ENCODE measurements around the gene BCAT1.
"Not testable (repeated sequence)": the region's sequence is repeated elsewhere in the genome, so short reads cannot be mapped to it uniquely, and the experiment has no call there.

The BCAT1 gene

DNA sequence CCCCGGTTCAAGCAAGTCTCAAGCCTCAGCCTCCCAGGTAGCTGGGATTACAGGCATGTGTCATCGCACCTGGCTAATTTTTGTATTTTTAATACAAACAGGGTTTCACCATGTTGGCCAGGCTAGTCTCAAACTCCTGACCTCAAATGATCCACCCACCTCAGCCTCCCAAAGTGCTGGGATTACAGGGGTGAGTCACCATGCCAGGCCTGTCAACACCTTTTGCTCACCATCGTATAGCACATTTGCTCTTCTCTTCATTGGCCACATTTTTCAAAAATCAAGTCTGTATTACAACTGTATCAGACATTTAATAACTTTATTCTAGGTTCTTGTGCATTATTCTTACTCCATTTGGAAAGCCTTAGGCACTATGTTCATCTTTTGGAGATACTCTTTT, 50.3 kb downstream of the BCAT1 start:
- no peak for DNase-seq (ENCODE audit: low read depth)

DNA sequence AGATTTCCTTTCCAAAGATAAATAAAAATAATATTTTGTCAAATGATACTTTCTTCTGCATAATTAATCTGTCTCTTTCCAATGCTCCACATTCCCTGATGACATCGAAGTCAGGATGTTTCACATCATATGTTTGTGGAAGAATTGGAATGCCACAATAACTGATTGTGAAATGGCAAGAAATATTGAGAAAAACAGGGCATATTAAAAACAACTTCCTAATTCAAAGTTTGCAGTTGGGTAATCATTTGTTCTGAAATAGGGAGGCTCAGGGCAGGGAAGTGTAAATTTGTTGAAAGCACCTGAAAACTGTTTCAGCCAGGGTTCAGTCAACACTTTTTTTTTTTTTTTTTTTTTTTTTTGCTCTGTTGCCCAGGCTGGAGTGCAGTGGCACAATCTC, 50.7 kb downstream of the BCAT1 start:
- DNase-seq (ENCODE audit: low read depth) = no peak

GRCh38 chr12:24896171-24896570, 52.7 kb downstream of the BCAT1 start:
- no peak for DNase-seq (ENCODE audit: low read depth)

GRCh38 chr12:24895612-24896011, 53.3 kb downstream of the BCAT1 start:
- no peak for DNase-seq (ENCODE audit: low read depth)

DNA sequence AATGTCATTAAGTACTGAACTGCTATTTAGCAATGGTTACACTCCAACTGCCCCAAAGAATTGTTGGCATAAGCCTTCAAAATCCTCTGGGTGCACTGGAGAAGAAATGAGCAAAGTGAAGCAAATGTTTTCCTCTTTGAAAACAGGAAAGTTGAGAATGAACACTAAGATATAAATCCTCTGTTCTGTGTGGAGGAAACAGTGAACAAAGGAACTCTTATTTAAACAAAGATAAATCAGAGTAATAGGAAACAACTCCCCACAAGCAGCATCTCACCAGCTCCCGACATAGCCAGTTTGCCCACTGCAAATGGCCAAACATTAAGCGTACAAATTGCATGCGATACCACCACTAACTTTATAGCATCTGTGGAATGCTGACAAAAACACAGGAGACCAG, 54.0 kb downstream of the BCAT1 start:
- DNase-seq (ENCODE audit: low read depth) = no peak

DNA sequence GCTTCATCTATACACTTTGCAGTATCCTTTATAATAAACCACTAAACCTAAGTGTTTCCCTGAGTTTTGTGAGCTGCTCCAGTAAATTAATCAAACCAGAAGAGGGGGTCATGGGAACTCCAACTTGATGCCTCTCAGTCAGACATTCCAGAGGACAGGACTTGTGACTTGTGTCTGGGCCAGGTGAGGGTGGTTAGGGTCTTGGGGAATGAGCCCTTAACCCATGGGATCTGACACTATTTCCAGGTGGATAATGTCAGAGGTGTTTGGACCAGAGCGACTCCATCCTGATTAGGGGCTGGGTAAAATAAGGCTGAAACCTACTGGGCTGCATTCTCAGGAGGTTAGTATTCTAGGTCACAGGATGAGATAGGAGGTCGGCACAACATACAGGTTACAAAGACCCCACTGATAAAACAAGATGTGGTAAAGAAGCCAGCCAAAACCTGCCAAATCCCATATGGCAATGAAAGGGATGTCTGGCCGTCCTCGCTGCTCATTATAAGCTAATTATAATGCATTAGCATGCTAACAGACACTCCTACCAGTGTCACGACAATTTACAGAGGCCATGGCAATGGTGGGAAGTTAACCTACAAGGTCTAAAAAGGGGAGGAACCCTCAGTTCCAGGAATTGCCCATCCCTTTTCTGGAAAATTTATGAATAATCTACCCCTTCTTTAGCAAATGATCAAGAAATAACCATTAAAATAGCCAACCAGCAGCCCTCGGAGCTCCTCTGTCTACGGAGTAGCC, 58.7 kb downstream of the BCAT1 start:
- no peak for DNase-seq (ENCODE audit: low read depth)

GRCh38 chr12:24889411-24889810, 59.5 kb downstream of the BCAT1 start:
- no peak for DNase-seq (ENCODE audit: low read depth)

DNA sequence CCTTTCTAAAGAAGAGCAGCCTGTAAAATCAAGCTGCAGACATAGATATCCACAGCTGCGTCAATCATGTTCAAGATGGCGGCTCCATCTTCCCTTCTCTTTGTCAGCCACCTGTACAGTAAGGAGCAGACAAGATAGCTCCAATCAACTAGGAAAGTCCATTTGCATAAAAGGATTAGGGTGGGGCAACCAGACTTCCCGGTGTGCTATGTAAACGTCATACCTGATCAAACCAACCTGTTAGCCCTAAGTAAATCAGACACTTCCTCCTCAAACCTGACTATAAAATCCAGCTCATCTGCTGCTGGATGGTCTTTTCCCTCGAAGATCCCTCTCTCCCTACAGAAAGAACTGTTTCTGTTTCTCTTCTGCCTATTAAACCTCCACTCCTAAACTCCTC, 60.1 kb downstream of the BCAT1 start:
- no peak for DNase-seq (ENCODE audit: low read depth)

DNA sequence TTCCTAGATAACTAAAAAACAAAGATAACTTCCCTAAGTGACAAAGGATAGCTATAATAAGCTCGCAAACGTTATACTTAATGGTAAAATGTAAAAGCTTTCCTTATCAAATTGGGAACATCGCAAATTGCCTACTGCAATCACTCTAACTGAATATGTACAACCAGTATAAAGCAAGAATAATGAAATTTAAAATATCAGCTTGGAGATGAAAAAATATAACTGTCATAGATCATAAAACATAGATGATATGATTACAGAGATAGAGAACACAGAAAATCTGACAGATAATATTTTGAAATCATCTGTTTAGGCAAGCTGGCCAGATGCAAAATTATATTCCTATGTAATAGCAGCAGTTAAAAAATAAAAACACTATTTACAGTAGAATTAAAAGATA, 64.0 kb downstream of the BCAT1 start:
- no peak for DNase-seq (ENCODE audit: low read depth)

DNA sequence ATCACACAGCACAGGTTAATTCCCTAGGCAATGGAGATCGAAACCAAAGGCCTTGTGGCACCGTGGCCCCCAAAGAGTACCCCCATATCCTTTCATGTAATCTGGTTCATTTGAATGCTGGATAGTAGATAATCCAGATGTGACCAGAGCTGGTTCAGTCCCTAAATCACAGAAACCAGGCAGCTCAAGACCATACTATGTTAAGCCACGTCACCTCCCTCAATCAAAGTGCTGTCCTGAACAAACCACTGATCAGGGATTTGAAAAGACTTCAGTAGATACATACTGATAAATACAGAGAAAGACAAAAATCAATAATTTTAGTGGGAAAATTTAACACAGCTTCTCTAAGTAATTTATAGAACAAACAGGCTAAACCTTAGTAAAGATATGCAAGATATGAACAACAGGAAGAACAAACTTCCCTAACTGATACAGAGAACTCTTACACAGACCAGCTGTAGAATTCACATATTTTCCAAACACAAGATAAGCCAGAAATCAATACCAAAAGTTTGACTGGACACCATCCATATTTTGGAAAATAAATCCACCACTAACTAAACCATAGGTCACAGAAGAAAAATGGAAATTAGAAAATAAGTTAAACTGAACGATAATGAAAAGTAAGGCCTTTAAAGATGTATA, 67.1 kb downstream of the BCAT1 start:
- no peak for DNase-seq (ENCODE audit: low read depth)

DNA sequence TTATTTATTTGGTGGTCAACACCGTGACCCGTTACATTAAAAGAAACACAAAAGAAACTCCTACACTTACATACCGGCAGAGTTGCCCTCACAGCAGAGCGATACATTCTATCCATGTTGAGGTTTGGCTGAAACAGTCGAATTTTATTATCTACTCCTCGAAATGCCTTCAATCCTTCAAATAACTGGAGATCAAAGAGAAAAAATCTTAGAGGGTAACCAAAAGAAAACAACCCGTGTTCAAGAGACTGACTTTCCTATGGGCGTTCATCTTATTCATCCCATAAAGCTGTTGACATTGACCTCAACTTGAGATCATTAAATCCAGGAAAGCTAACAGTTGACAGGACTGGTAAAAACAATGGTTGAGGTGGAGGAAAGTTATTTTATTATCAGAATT, 67.7 kb downstream of the BCAT1 start:
- DNase-seq (ENCODE audit: low read depth) = no peak

GRCh38 chr12:24880732-24881131, 68.2 kb downstream of the BCAT1 start:
- no peak for DNase-seq (ENCODE audit: low read depth)

DNA sequence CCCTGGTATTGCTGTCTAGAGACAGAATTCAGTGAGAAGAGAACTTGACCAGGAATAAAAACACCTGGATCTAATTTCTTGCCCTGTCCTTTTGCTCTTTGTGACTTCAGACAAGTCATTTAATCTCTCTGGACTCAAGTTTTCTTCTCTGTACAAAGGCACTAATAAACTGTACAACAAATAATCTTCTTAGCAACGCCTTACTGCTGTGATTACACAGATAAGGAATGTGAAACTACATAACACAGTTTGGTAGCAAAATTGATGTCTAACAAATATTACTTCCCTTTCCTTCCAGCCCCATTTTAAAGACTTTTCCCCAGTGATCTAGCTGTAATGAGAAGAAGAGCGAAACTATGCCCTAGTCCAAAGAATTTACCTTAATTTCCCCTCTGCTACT, 69.3 kb downstream of the BCAT1 start:
- DNase-seq (ENCODE audit: low read depth) = no peak

- no peak for DNase-seq (ENCODE audit: low read depth)
These were observed 73.9 kb downstream of the BCAT1 start for GRCh38 chr12:24875014-24875413.

DNA sequence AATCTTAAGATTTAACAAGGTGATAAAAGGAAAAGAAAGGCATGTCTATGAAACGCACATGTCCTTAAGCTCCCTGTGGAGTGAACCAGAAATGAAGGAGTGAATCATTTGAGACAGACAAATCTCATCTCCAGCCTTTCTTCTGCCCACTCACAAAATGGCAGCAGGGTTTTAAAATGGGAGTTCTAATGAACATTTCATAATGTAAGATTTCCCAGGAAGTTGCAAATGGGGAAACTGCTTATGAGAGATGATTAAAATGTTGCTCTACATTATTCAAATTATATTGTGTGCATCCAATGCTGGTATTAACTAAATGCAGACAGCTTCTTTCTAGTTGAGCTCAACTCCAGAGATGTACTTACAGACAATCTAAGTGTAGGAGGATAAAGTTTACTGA, 76.7 kb downstream of the BCAT1 start:
- no peak for DNase-seq (ENCODE audit: low read depth)

DNA sequence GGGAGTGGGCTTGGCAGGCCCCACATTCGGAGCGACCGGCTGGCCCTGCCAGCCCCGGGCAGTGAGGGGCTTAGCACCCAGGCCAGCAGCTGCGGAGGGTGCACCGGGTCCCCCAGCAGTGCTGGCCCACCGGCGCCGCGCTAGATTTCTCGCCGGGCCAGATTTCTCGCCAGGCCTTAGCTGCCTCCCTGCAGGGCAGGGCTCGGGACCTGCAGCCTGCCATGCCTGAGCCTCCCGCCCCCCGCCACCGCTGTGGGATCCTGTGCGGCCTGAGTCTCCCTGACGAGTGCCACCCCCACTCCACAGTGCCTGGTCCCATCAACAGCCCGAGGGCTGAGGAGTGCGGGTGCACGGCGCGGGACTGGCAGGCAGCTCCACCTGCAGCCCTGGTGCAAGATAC, 82.8 kb downstream of the BCAT1 start:
- not testable (repeated sequence) for DNase-seq (ENCODE audit: low read depth)

DNA sequence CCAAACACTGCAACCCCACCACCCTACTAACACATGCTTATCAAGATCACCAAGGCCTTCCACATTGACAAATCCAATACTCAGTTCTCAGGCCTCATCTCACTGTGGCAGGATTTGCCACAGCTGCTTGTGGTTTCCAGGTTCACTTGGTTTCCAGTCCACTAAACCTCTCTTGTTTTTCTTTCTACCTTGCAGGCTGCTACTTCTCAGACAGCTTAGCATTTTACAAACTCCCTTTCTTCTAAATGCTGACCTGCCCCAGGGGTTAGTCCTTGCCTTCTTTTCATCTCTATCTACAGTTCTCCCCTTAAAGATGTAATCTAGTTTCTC, 84.1 kb downstream of the BCAT1 start:
- DNase-seq (ENCODE audit: low read depth) = no peak

- DNase-seq (ENCODE audit: low read depth) = no peak
These were observed 86.9 kb downstream of the BCAT1 start for GRCh38 chr12:24861766-24862540.

GRCh38 chr12:24860546-24860945, 88.4 kb downstream of the BCAT1 start:
- DNase-seq (ENCODE audit: low read depth) = no peak

GRCh38 chr12:24856541-24856940, 92.4 kb downstream of the BCAT1 start:
- DNase-seq (ENCODE audit: low read depth) = no peak

DNA sequence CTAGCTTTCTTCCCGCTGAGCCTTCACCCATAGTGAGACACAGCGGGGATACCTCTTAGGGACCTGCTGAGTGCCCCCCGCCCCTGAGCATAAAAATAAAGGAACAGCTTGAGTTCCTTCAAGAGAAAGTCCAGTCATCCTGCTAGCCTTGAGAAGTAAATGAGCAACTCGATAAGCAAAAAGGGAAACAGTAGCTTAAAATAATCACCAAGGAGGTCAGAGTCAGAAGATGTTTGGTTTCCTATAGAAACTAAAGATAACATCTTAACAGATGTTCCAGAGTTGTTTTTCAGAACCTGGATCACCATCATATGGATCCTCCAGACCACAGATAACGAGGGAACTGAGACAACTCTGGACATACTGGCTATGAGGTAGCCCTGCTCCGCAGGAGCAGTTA, 94.0 kb downstream of the BCAT1 start:
- no peak for DNase-seq (ENCODE audit: low read depth)

- no peak for DNase-seq (ENCODE audit: low read depth)
These were observed 94.9 kb downstream of the BCAT1 start for GRCh38 chr12:24854017-24854416.

GRCh38 chr12:24853588-24853987, 95.3 kb downstream of the BCAT1 start:
- DNase-seq (ENCODE audit: low read depth) = no peak
